Activated CD4-positive, alpha-beta memory T cell treated with anti-CD3 and anti-CD28 coated beads for 36 hours (primary cell): ENCODE data around the gene RHOH. TPM values are rescaled to one million over a fixed set of nuclear protein-coding genes. Genes with fewer than 3 reads are reported as not detected.

Experiments
- CTCF ChIA-PET: fragments of 350-600 bp; sonication (Branson Sonifier 250); formaldehyde crosslinking; loops from one replicate; lab custom pipeline; 2021; ENCODE audit warnings: antibody characterized with exemption, inconsistent platforms; lab: Charles Lee
- POLR2A ChIA-PET: fragments of 350-600 bp; sonication (Branson Sonifier 250); formaldehyde crosslinking; loops from one replicate; lab custom pipeline; 2021; ENCODE audit warnings: antibody characterized with exemption; lab: Charles Lee
- DNase-seq: peaks from one replicate; pipeline ENCODE4 v3.0.0-alpha.2; 2020
- H3K27ac Mint-ChIP-seq: one replicate; pipeline ENCODE4 v1.8.0; 2021; ENCODE audit warnings: mixed read lengths
- H3K27me3 Mint-ChIP-seq: one replicate; pipeline ENCODE4 v1.8.0; 2021; ENCODE audit warnings: mixed read lengths
- H3K36me3 Mint-ChIP-seq: one replicate; pipeline ENCODE4 v1.8.0; 2021; ENCODE audit warnings: mixed read lengths
- H3K4me1 Mint-ChIP-seq: one replicate; pipeline ENCODE4 v1.8.0; 2021; ENCODE audit warnings: low read depth, mixed read lengths
- H3K4me3 Mint-ChIP-seq: one replicate; pipeline ENCODE4 v1.8.0; 2021; ENCODE audit warnings: mild to moderate bottlenecking, mixed read lengths
- H3K9me3 Mint-ChIP-seq: one replicate; pipeline ENCODE4 v1.8.0; 2021; ENCODE audit warnings: mixed read lengths
- intact Hi-C: fragments of 100-400 bp; cut with micrococcal nuclease; formaldehyde crosslinking; loops from one replicate; pipeline ENCODE4 v1.15.1; 2023
- total RNA-seq, 2 experiments: library from RNA; stranded (reverse); gene quantifications; one replicate each; pipeline ENCODE4 v1.2.3, GENCODE V29; 2021

Gene RHOH
- total RNA-seq, 2 experiments from 2014 or later: 97.5 to 98.6 TPM

GRCh38 chr4:40246938-40247337, 50.1 kb downstream of the RHOH start:
- peak; percentile 8 for DNase-seq
- H3K36me3 Mint-ChIP-seq: peaks cover 53% of the 10 kb centered on the region
- H3K4me1 Mint-ChIP-seq: peaks cover 87% of the 10 kb centered on the region
- ChIA-PET POLR2A (interaction anchor here (0.7 to 1.2 kb wide), 2 partner anchors 12 to 36 kb away, joined by 3 to 4 read pairs; no protein-coding TSS in a partner anchor), CTCF (interaction anchor here (1.3 to 1.6 kb wide), 4 partner anchors 8 to 70 kb away, joined by 3 to 5 read pairs (median 4); no protein-coding TSS in a partner anchor)
- intact Hi-C loops: no loop called here
- H3K9me3 Mint-ChIP-seq: no peaks in the 10 kb centered on the region
- H3K27me3 Mint-ChIP-seq: no peaks in the 10 kb centered on the region
- H3K27ac Mint-ChIP-seq: peak overlapping the region; percentile 84
- H3K4me3 Mint-ChIP-seq: no peak overlapping the region

GRCh38 chr4:40247350-40247749, 50.5 kb downstream of the RHOH start:
- no peak overlapping the region for H3K4me3 Mint-ChIP-seq
- H3K27ac Mint-ChIP-seq: peak overlapping the region; percentile 84
- peak; percentile 61 for DNase-seq
- H3K4me1 Mint-ChIP-seq: peaks cover 83% of the 10 kb centered on the region
- no peaks in the 10 kb centered on the region for H3K27me3 Mint-ChIP-seq
- intact Hi-C loops: no loop called here
- ChIA-PET CTCF (interaction anchor here (1.3 to 1.6 kb wide), 5 partner anchors 9 to 78 kb away, joined by 3 to 7 read pairs (median 4); no protein-coding TSS in a partner anchor), POLR2A (interaction anchor here (0.7 to 1.2 kb wide), 4 partner anchors 11 to 70 kb away, joined by 3 to 4 read pairs (median 3); no protein-coding TSS in a partner anchor)
- peaks cover 49% of the 10 kb centered on the region for H3K36me3 Mint-ChIP-seq
- H3K9me3 Mint-ChIP-seq: no peaks in the 10 kb centered on the region

DNA sequence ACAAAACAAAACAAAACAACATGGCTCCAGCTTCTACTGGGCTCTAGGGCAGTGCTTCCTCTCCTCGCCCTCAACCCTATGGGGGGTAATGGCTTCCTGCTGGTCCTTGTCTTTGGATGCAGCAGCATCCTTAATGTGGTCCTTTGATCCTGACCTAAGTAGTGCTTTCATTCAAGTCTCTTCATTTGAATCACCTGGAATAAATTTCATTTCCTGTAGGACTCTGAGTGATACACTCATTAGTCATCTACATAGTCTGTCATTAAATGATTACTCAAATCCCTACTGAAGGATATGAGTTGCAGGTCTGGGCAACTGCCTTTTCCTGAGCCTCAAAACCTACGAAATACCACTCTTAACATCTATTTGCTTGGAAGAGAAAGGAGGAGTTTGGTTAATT, 54.5 kb downstream of the RHOH start:
- H3K27ac Mint-ChIP-seq: peak overlapping the region; percentile 78
- H3K36me3 Mint-ChIP-seq: peaks cover 18% of the 10 kb centered on the region
- intact Hi-C loops: loop anchor here (1.0 to 2.0 kb wide), 7 partner anchors 12 to 65 kb away; no protein-coding TSS in a partner anchor
- H3K9me3 Mint-ChIP-seq: no peaks in the 10 kb centered on the region
- peaks cover 74% of the 10 kb centered on the region for H3K4me1 Mint-ChIP-seq
- H3K27me3 Mint-ChIP-seq: no peaks in the 10 kb centered on the region
- DNase-seq: peak; percentile 37
- ChIA-PET POLR2A (interaction anchor here (1.3 to 1.5 kb wide), 2 partner anchors 12 to 51 kb away, joined by 3 to 4 read pairs; no protein-coding TSS in a partner anchor), CTCF (interaction anchor here (0.6 to 2.0 kb wide), 4 partner anchors 32 to 58 kb away, joined by 3 to 7 read pairs (median 5); no protein-coding TSS in a partner anchor)
- H3K4me3 Mint-ChIP-seq: no peak overlapping the region

- ChIA-PET POLR2A (interaction anchor here (0.6 to 1.1 kb wide), 3 partner anchors 32 to 76 kb away, joined by 3 to 4 read pairs (median 4); no protein-coding TSS in a partner anchor), CTCF (interaction anchor here (1.1 to 2.3 kb wide), 3 partner anchors 54 to 63 kb away, joined by 4 to 9 read pairs (median 5); no protein-coding TSS in a partner anchor)
- intact Hi-C loops: no loop called here
Measured at GRCh38 chr4:40253906-40254305, 57.1 kb downstream of the RHOH start.

GRCh38 chr4:40254608-40255392, 58.0 kb downstream of the RHOH start:
- intact Hi-C loops: loop anchor here (1.0 kb wide), 1 partner anchor 26 kb away; no protein-coding TSS in a partner anchor
- H3K27ac Mint-ChIP-seq: peak overlapping the region; percentile 72
- POLR2A ChIA-PET: interaction anchor here (0.6 to 1.1 kb wide), 2 partner anchors 33 to 55 kb away, joined by 4 read pairs; no protein-coding TSS in a partner anchor
- H3K36me3 Mint-ChIP-seq: peaks cover 2% of the 10 kb centered on the region
- no peaks in the 10 kb centered on the region for H3K27me3 Mint-ChIP-seq
- H3K4me3 Mint-ChIP-seq: no peak overlapping the region
- H3K4me1 Mint-ChIP-seq: peaks cover 65% of the 10 kb centered on the region
- peak; percentile 61 for DNase-seq
- no peaks in the 10 kb centered on the region for H3K9me3 Mint-ChIP-seq
- CTCF ChIA-PET: interaction anchor here (1.5 to 3.2 kb wide), 3 partner anchors 53 to 62 kb away, joined by 4 to 11 read pairs (median 9); no protein-coding TSS in a partner anchor

More at GRCh38 chr4:40253906-40254305, 57.1 kb downstream of the RHOH start:
- H3K36me3 Mint-ChIP-seq: peaks cover 4% of the 10 kb centered on the region
- H3K4me3 Mint-ChIP-seq: no peak overlapping the region
- H3K27me3 Mint-ChIP-seq: no peaks in the 10 kb centered on the region
- no peak for DNase-seq
- peak overlapping the region; percentile 35 for H3K27ac Mint-ChIP-seq
- H3K9me3 Mint-ChIP-seq: no peaks in the 10 kb centered on the region
- H3K4me1 Mint-ChIP-seq: peaks cover 71% of the 10 kb centered on the region

DNA sequence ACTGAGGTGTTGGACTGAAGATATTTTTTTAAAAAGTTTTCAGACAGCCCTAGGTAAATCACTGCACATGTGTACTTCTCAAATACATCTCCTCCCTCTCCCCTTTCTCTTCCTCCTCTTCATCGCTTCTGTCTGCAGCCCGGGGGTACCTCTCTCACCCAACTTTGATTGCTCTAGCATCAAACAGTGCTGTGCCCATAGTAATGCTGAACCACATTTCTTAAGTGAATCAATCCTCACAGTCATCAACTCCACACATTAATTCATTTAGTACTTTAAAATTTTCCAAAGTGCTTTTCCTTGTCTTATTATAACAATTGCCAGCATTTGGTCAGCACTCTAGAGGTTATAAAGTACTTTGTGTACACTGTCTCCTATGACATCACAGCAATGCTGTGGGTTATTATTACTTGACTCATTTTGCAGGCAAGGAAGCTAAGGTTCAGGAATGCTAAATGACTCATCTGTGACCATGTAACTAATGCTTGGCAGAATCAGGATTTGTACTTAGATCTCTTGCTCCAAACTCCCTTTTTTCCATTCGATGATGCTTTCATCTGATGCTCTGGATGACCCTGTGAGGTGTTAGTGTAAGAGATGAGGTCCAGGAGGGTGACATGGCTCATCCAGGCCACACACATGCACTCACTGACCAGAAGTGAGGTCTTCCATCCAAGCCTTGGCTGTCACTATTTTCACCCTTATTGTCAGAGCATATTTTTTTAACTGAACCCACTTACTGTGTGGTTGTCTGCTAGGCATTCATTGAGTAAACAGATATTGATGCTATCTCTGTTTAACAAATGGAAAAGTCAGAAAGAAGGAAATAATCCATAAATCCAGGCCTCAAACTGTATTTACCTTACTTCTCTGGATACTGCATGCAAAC, 58.8 kb downstream of the RHOH start:
- intact Hi-C loops: loop anchor here (1.0 kb wide), 1 partner anchor 27 kb away; no protein-coding TSS in a partner anchor
- H3K36me3 Mint-ChIP-seq: peaks cover 2% of the 10 kb centered on the region
- H3K9me3 Mint-ChIP-seq: no peaks in the 10 kb centered on the region
- peak overlapping the region; percentile 72 for H3K27ac Mint-ChIP-seq
- ChIA-PET CTCF (interaction anchor here (0.6 to 3.2 kb wide), 3 partner anchors 26 to 178 kb away, joined by 3 to 11 read pairs (median 3); no protein-coding TSS in a partner anchor), POLR2A (no interaction called here)
- H3K4me1 Mint-ChIP-seq: peaks cover 59% of the 10 kb centered on the region
- no peaks in the 10 kb centered on the region for H3K27me3 Mint-ChIP-seq
- no peak for DNase-seq
- H3K4me3 Mint-ChIP-seq: no peak overlapping the region

DNA sequence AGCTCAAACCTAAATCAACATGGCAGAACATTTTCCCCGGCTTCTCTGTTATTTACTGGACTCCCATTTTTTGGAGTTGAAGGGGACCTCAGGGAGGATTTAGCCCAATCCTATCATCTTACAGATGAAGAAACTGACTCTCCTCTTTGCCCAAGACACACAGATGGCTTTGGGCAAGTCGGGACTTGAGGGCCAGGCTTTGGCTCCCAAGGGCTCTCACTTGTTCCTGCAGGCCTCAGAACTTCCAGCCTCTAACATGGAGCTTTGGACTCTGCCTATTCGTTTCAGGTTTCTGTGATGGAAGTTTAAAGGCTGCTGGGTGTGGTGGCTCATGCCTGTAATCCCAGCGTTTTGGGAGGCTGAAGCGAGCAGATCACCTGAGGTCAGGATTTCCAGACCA, 59.5 kb downstream of the RHOH start:
- H3K27me3 Mint-ChIP-seq: no peaks in the 10 kb centered on the region
- ChIA-PET CTCF (interaction anchor here (1.1 to 3.2 kb wide), 2 partner anchors 25 to 54 kb away, joined by 3 to 11 read pairs; no protein-coding TSS in a partner anchor), POLR2A (no interaction called here)
- H3K9me3 Mint-ChIP-seq: no peaks in the 10 kb centered on the region
- H3K4me1 Mint-ChIP-seq: peaks cover 53% of the 10 kb centered on the region
- H3K4me3 Mint-ChIP-seq: no peak overlapping the region
- intact Hi-C loops: no loop called here
- DNase-seq: no peak
- H3K27ac Mint-ChIP-seq: peak overlapping the region; percentile 72
- H3K36me3 Mint-ChIP-seq: peaks cover under 1% of the 10 kb centered on the region

- POLR2A ChIA-PET: no interaction called here
- DNase-seq: no peak
- CTCF ChIA-PET: interaction anchor here (0.6 to 3.2 kb wide), 4 partner anchors 25 to 68 kb away, joined by 3 to 11 read pairs (median 3); no protein-coding TSS in a partner anchor
- Mint-ChIP-seq H3K27ac (peak overlapping the region; percentile 49), H3K4me1 (peaks cover 52% of the 10 kb centered on the region), H3K9me3 (no peaks in the 10 kb centered on the region), H3K4me3 (no peak overlapping the region), H3K27me3 (no peaks in the 10 kb centered on the region), H3K36me3 (no peaks in the 10 kb centered on the region)
- intact Hi-C loops: no loop called here
Measured at GRCh38 chr4:40256817-40257216, 60.0 kb downstream of the RHOH start.

DNA sequence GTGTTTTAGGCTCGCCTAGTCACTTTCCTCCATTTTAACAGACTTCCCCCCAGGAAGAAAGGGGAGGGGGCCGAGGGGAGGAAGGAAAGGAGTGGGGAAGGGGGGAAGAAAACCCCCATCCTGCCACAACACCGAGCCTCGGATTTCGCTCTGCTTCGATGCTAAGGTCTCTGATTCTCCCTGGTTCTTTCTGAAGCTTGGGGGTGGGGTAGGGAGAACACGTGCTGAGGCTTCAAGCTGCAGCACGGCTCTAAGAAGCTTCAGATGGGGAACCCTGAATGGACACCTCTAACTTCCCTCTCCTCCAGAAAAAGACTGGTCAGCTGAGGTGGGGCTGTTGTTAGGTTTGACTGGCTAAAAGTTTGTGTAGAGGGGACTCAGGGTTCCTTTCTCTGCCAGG, 61.8 kb downstream of the RHOH start:
- no peaks in the 10 kb centered on the region for H3K27me3 Mint-ChIP-seq
- no peaks in the 10 kb centered on the region for H3K36me3 Mint-ChIP-seq
- DNase-seq: no peak
- peak overlapping the region; percentile 8 for H3K4me3 Mint-ChIP-seq
- ChIA-PET POLR2A (interaction anchor here (0.9 kb wide), 2 partner anchors 11 to 50 kb away, joined by 3 to 4 read pairs; no protein-coding TSS in a partner anchor), CTCF (interaction anchor here (0.9 to 1.6 kb wide), 2 partner anchors 31 to 41 kb away, joined by 3 to 4 read pairs; no protein-coding TSS in a partner anchor)
- intact Hi-C loops: no loop called here
- peaks cover 52% of the 10 kb centered on the region for H3K4me1 Mint-ChIP-seq
- H3K27ac Mint-ChIP-seq: peak overlapping the region; percentile 16
- no peaks in the 10 kb centered on the region for H3K9me3 Mint-ChIP-seq

GRCh38 chr4:40261231-40262076, 64.6 kb downstream of the RHOH start:
- ChIA-PET POLR2A (no interaction called here), CTCF (no interaction called here)
- no peak for DNase-seq
- H3K4me1 Mint-ChIP-seq: peaks cover 38% of the 10 kb centered on the region
- H3K9me3 Mint-ChIP-seq: no peaks in the 10 kb centered on the region
- H3K4me3 Mint-ChIP-seq: no peak overlapping the region
- H3K36me3 Mint-ChIP-seq: no peaks in the 10 kb centered on the region
- no peaks in the 10 kb centered on the region for H3K27me3 Mint-ChIP-seq
- intact Hi-C loops: no loop called here
- no peak overlapping the region for H3K27ac Mint-ChIP-seq
